WI38 (cell line): ENCODE measurements around the gene OST4.

Experiments
- H3K4me3 ChIP-seq: 2 replicates; pipeline ENCODE4 v1.5.1; 2011; ENCODE audit warnings: low read depth, mild to moderate bottlenecking, control low read depth, low read length
- CTCF ChIP-seq: IDR thresholded peaks from 2 replicates; pipeline ENCODE4 v1.5.1; 2012; ENCODE audit warnings: low read depth, mild to moderate bottlenecking, control low read depth, low read length

OST4 gene

DNA sequence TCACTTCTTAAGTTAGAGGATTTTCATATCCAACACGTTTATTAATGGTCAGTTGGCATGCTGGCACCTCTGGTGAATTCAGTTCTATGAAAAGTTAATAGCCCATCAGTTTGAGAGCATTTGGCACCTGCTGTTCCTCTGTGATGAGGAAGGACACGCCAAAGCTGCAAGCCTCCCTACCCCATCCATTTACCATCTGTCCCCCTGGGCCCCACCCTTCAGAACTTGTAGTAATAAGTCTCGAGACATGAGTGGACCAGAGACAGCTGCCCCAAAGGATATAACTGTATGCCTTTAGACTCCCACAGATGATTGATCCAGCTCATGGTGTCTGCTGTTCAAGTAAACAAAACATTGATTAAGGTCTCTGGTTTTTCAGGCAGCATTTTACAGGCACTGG lies 6.3 kb downstream of the OST4 start:
- H3K4me3 ChIP-seq, result no peak overlapping the region
- no peak for TF ChIP-seq CTCF

DNA sequence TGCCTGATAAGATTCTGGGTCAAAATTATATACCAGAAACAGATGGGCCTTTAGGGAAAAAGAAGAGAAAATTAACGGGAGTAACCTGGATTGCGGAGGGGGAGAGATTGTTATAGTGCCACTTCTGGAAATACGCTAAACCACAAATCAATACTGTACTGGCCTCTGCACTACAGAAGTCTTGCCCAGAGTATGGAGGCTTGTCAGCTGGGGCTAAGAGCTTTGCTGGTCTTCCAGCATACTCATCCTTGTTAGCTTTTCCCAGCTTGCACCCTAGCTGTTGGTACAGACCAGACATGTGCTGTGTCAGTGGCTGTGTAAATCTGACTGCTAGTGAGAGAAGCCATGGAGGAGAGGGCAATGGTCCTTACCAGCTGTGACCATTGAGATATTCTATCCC lies 11.1 kb downstream of the OST4 start:
- no peak overlapping the region for H3K4me3 ChIP-seq
- TF ChIP-seq CTCF, result no peak

GRCh38 chr2:27059141-27059820 lies 12.2 kb downstream of the OST4 start:
- no peak overlapping the region for H3K4me3 ChIP-seq
- TF ChIP-seq CTCF, result no peak

DNA sequence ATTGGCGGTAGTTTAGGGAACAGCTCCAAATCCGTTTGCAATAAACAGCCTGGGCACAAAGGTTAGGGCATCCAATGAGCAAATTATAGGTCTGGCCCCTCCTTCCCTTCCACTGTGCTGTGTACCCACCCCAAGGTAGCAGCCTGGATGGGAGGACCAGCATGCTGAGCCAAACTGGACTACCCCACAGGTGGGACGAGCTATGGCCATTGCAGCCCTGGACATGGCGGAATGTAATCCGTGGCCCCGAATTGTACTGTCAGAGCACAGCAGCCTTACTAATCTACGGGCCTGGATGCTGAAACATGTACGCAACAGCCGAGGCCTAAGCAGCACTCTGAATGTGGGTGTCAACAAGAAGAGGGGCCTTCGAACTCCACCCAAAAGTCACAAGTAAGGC lies 13.2 kb downstream of the OST4 start:
- no peak overlapping the region for H3K4me3 ChIP-seq
- no peak for TF ChIP-seq CTCF

DNA sequence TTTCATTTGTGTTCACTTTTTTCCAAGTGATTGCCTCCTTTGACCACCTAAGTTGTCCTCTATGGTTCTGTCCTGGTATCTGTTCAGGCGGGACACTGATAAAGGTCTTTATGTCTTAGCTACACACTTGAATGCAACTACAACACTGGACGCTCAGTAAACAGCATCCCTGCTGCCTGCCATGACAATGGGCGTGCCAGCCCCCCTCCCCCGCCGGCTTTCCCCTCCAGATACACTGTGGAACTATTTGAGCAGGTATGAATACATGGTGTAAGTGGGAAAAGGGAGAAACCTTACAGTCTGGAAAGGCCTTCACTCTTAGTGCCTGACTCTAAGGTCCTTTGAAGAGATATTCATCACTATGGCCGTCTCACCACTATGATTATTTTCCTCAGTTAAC lies 14.3 kb downstream of the OST4 start:
- TF ChIP-seq CTCF, result no peak
- no peak overlapping the region for H3K4me3 ChIP-seq

DNA sequence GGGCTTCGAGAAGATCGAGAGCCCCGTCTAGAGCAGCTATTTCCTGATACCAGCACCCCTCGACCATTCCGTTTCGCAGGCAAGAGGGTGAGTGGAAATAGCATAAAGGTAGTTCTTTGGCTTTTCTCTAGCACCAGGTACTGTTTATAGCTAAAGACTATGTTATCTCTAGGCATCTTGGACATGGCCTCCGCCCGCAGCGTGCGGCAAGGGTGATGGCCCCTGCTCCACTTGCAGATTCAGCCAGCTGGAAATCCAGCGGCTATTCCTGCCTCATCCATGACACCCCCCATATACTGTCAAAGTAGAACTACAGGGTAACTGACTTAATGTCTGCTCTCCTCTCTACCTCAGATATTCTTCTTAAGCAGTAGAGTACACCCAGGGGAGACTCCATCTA lies 16.7 kb downstream of the OST4 start:
- no peak for TF ChIP-seq CTCF
- no peak overlapping the region for H3K4me3 ChIP-seq

GRCh38 chr2:27053776-27054175 lies 17.7 kb downstream of the OST4 start:
- TF ChIP-seq CTCF, result no peak
- H3K4me3 ChIP-seq, result no peak overlapping the region
